ENCODE measurements around the gene TMEM217. TPM values are rescaled to one million over a fixed set of nuclear protein-coding genes. Genes with fewer than 3 reads are reported as not detected.

The TMEM217 gene
- total RNA-seq, 1 donor, result 3.3 TPM

- no peak for DNase-seq (ENCODE audit: insufficient read length, low spot score, missing footprints)
- Histone ChIP-seq H3K9me3 (ENCODE audit: low read depth, low read length) (no peaks in the 10 kb centered on the region), H3K36me3 (ENCODE audit: insufficient read depth, low read length) (no peaks in the 10 kb centered on the region), H3K27ac (ENCODE audit: low read depth, low read length) (peak overlapping the region; percentile 98), H3K4me1 (ENCODE audit: insufficient read depth, low read length) (peaks cover 64% of the 10 kb centered on the region), H4K20me1 (ENCODE audit: insufficient read depth, low read length) (no peaks in the 10 kb centered on the region), H3K4me2 (ENCODE audit: insufficient read depth, low read length) (peak overlapping the region; percentile 20), H2AFZ (ENCODE audit: low read length) (no peak overlapping the region), H3K4me3 (ENCODE audit: insufficient read depth, low read length) (no peak overlapping the region), H3K79me2 (ENCODE audit: insufficient read depth, low read length) (no peaks in the 10 kb centered on the region), H3K27me3 (ENCODE audit: insufficient read depth, low read length) (no peaks in the 10 kb centered on the region)
- TF ChIP-seq CTCF (IDR thresholded peaks at IDR 0.05; ENCODE audit: extremely low read depth, low read depth, low read length), result no peak
Observed at GRCh38 chr6:37239526-37239925, 18.4 kb downstream of the TMEM217 start.

DNA sequence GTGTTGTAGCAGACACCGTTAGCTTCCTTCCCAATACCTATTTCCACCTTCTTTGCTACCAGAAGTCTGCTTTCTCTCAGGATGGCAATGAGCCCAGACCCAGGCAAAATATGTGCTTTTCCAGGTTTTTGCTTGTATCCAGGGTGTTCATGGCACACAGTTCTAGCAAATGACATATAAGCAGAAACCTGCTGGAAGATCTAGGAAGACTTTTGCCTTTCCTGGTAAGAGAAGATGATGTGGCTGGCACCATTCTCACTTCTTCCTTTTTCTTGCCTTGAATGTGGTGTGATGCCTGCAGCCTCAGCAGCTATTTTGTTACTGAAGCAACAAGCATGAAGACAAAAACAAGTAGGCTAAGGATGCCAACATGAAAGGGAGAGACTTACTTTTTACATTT lies 19.6 kb downstream of the TMEM217 start:
- H3K4me3 ChIP-seq (ENCODE audit: insufficient read depth, low read length), result no peak overlapping the region
- H3K9me3 ChIP-seq (ENCODE audit: low read depth, low read length), result no peaks in the 10 kb centered on the region
- no peak for DNase-seq (ENCODE audit: insufficient read length, low spot score, missing footprints)
- no peaks in the 10 kb centered on the region for H3K79me2 ChIP-seq (ENCODE audit: insufficient read depth, low read length)
- peaks cover 52% of the 10 kb centered on the region for H3K4me1 ChIP-seq (ENCODE audit: insufficient read depth, low read length)
- H3K36me3 ChIP-seq (ENCODE audit: insufficient read depth, low read length), result no peaks in the 10 kb centered on the region
- no peak for TF ChIP-seq CTCF (IDR thresholded peaks at IDR 0.05; ENCODE audit: extremely low read depth, low read depth, low read length)
- H2AFZ ChIP-seq (ENCODE audit: low read length), result no peak overlapping the region
- no peaks in the 10 kb centered on the region for H4K20me1 ChIP-seq (ENCODE audit: insufficient read depth, low read length)
- peak overlapping the region; percentile 98 for H3K27ac ChIP-seq (ENCODE audit: low read depth, low read length)
- H3K4me2 ChIP-seq (ENCODE audit: insufficient read depth, low read length), result no peak overlapping the region
- H3K27me3 ChIP-seq (ENCODE audit: insufficient read depth, low read length), result no peaks in the 10 kb centered on the region

DNA sequence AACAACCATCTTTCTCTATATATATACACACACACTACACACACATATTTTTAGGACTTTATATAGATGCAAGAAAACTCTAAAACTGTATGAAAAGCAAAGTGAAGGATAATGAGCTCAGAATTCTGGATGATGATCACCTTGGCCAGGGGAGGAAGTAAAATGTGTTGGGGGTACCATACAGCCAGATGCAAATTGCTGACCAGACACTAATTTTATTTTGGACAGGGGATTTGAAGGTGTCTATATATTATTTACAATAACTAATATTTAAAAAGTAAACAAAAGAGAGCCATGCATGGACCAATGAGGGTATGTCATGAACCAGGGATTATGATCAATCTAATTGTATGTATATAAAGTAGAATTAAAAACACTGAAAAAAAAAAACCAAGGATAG lies 20.2 kb downstream of the TMEM217 start:
- H3K27ac ChIP-seq (ENCODE audit: low read depth, low read length), result no peak overlapping the region
- H3K9me3 ChIP-seq (ENCODE audit: low read depth, low read length), result no peaks in the 10 kb centered on the region
- H3K36me3 ChIP-seq (ENCODE audit: insufficient read depth, low read length), result no peaks in the 10 kb centered on the region
- H3K4me1 ChIP-seq (ENCODE audit: insufficient read depth, low read length), result peaks cover 46% of the 10 kb centered on the region
- DNase-seq (ENCODE audit: insufficient read length, low spot score, missing footprints), result no peak
- TF ChIP-seq CTCF (IDR thresholded peaks at IDR 0.05; ENCODE audit: extremely low read depth, low read depth, low read length), result no peak
- no peaks in the 10 kb centered on the region for H3K27me3 ChIP-seq (ENCODE audit: insufficient read depth, low read length)
- no peaks in the 10 kb centered on the region for H4K20me1 ChIP-seq (ENCODE audit: insufficient read depth, low read length)
- H3K79me2 ChIP-seq (ENCODE audit: insufficient read depth, low read length), result no peaks in the 10 kb centered on the region
- H3K4me2 ChIP-seq (ENCODE audit: insufficient read depth, low read length), result no peak overlapping the region
- no peak overlapping the region for H3K4me3 ChIP-seq (ENCODE audit: insufficient read depth, low read length)
- no peak overlapping the region for H2AFZ ChIP-seq (ENCODE audit: low read length)

DNA sequence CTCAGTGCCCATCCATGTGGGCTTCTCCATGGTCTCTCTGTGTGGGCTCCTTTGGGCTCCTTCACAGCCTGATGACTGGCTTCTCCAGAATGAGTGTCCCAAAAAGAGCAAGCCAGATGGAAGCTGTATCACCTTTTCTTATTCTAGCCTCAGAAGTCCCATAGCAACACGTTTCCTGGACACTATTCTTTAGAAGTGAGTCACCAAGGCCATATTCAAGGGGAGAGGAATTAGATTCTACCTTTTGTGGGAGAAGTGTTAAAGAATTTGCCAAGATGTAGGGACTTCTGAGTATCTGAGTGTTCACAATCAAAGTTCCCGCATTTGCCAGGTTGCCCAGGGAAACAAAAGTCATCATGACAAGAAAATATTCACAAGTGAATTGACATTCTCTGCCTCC lies 21.0 kb downstream of the TMEM217 start:
- no peak for TF ChIP-seq CTCF (IDR thresholded peaks at IDR 0.05; ENCODE audit: extremely low read depth, low read depth, low read length)
- no peak overlapping the region for H3K4me3 ChIP-seq (ENCODE audit: insufficient read depth, low read length)
- no peaks in the 10 kb centered on the region for H3K9me3 ChIP-seq (ENCODE audit: low read depth, low read length)
- no peak overlapping the region for H2AFZ ChIP-seq (ENCODE audit: low read length)
- no peaks in the 10 kb centered on the region for H3K36me3 ChIP-seq (ENCODE audit: insufficient read depth, low read length)
- no peaks in the 10 kb centered on the region for H3K79me2 ChIP-seq (ENCODE audit: insufficient read depth, low read length)
- no peak for DNase-seq (ENCODE audit: insufficient read length, low spot score, missing footprints)
- H3K27me3 ChIP-seq (ENCODE audit: insufficient read depth, low read length), result no peaks in the 10 kb centered on the region
- peak overlapping the region; percentile 21 for H3K27ac ChIP-seq (ENCODE audit: low read depth, low read length)
- H3K4me1 ChIP-seq (ENCODE audit: insufficient read depth, low read length), result peaks cover 38% of the 10 kb centered on the region
- no peaks in the 10 kb centered on the region for H4K20me1 ChIP-seq (ENCODE audit: insufficient read depth, low read length)
- H3K4me2 ChIP-seq (ENCODE audit: insufficient read depth, low read length), result no peak overlapping the region
